Tibial nerve (tissue), 4 donors: ENCODE measurements around the gene USP9Y. TPM values are rescaled to one million over a fixed set of nuclear protein-coding genes. Genes with fewer than 3 reads are reported as not detected.

Source experiments
- DNase-seq, 2 donors: peaks; one replicate each; pipeline ENCODE4 v3.0.0-alpha.2; 2019; ENCODE audit warnings: low spot score in 2 of 2
- H3K27ac ChIP-seq, 4 donors: fragments of 200-600 bp; sonication (generic) in 3 of 4; one replicate each; pipeline ENCODE4 v1.5.1; 2017 to 2019; ENCODE audit warnings: mild to moderate bottlenecking in 1 of 4
- H3K27me3 ChIP-seq, 2 donors: fragments of 200-600 bp; sonication (generic) in 1 of 2; one replicate each; pipeline versions ENCODE4 v1.5.1 to v1.6.0; 2017 to 2019
- H3K36me3 ChIP-seq, 3 donors: fragments of 200-600 bp; sonication (generic); one replicate each; pipeline ENCODE4 v1.5.1; 2018 to 2019
- H3K4me1 ChIP-seq, 4 donors: fragments of 200-600 bp; sonication (generic) in 3 of 4; one replicate each; pipeline ENCODE4 v1.5.1; 2017 to 2019
- H3K4me3 ChIP-seq, 4 donors: fragments of 200-600 bp; sonication (generic) in 3 of 4; one replicate each; pipeline ENCODE4 v1.5.1; 2017 to 2019; ENCODE audit warnings: mild to moderate bottlenecking in 1 of 4, moderate library complexity in 1 of 4
- H3K9me3 ChIP-seq, 4 donors: fragments of 200-600 bp; sonication (generic) in 3 of 4; one replicate each; pipeline ENCODE4 v1.5.1; 2017 to 2019
- EP300 ChIP-seq, 2 donors: sonication (generic); formaldehyde crosslinking; IDR thresholded peaks; one replicate each; pipeline ENCODE4 v1.6.1; 2017; ENCODE audit warnings: antibody characterized with exemption in 2 of 2, mild to moderate bottlenecking in 1 of 2
- POLR2A ChIP-seq, 2 donors: fragments of 450-650 bp; IDR thresholded peaks; one replicate each; pipeline ENCODE4 v1.6.1; 2017; ENCODE audit warnings: antibody characterized with exemption in 2 of 2, mild to moderate bottlenecking in 2 of 2, moderate library complexity in 2 of 2
- WGBS, 2 donors: methylation state at CpG; one replicate each; pipeline ENCODE4 v1.1.5; 2018; 5-methylcytosine and 5-hydroxymethylcytosine counted together
- total RNA-seq, 4 donors: library from RNA; depleted of rRNA; stranded (reverse); fragments of >200 nt; gene quantifications; one replicate each; pipeline ENCODE4 v1.1.0, GENCODE V29; 2016
- TF ChIP-seq, protein P1 (sequence below), 5 experiments: fragments of 200-600 bp in 3 of 5; fragments of 450-650 bp in 2 of 5; sonication (generic) in 3 of 5; IDR thresholded peaks; one replicate each; pipeline ENCODE4 v1.5.1; 2016 to 2019; ENCODE audit warnings: antibody characterized with exemption in 5 of 5, mild to moderate bottlenecking in 3 of 5, moderate library complexity in 2 of 5

USP9Y gene
- total RNA-seq, 4 donors from 2014 or later: under 0.01 to 23.1 (median 20.8) TPM; not detected in 1

DNA sequence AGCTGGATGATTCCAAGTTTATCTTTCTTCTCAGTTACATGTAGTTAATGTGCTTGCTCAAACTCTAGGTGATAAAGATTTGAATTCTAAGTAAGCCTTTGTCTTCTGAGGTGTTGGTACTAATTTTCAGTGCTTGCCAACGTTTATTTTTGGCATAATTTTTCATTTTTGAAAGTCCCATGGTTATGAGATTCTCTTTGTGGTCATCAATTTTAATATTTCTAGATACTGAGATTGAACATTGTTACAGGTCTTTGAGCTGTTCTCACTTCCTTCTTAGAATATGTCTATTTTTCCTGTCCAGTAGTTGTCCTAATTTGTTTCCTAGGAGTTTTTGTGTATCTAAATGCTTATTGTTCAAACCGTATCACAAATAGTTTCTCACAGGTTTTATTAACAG, 40.4 kb downstream of the USP9Y start:
- DNase-seq: no peak
- Histone ChIP-seq H3K4me1 (no peaks in the 10 kb centered on the region), H3K9me3 (no peaks in the 10 kb centered on the region), H3K4me3 (no peak overlapping the region), H3K36me3 (peaks cover 0 to 16% (median 0%) of the 10 kb centered on the region in 3 donors), H3K27me3 (no peaks in the 10 kb centered on the region), H3K27ac (no peak overlapping the region)
- TF ChIP-seq EP300 (IDR thresholded peaks at IDR 0.05) (no peak), POLR2A (IDR thresholded peaks at IDR 0.05) (no peak)
- TF ChIP-seq, protein P1, sequence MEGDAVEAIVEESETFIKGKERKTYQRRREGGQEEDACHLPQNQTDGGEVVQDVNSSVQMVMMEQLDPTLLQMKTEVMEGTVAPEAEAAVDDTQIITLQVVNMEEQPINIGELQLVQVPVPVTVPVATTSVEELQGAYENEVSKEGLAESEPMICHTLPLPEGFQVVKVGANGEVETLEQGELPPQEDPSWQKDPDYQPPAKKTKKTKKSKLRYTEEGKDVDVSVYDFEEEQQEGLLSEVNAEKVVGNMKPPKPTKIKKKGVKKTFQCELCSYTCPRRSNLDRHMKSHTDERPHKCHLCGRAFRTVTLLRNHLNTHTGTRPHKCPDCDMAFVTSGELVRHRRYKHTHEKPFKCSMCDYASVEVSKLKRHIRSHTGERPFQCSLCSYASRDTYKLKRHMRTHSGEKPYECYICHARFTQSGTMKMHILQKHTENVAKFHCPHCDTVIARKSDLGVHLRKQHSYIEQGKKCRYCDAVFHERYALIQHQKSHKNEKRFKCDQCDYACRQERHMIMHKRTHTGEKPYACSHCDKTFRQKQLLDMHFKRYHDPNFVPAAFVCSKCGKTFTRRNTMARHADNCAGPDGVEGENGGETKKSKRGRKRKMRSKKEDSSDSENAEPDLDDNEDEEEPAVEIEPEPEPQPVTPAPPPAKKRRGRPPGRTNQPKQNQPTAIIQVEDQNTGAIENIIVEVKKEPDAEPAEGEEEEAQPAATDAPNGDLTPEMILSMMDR (IDR thresholded peaks at IDR 0.05): no peak
- WGBS, 2 donors: 76% methylated on average over 2 of the region's 2 CpGs; no CpG with 5 or more reads in 1 of the 2 donors

DNA sequence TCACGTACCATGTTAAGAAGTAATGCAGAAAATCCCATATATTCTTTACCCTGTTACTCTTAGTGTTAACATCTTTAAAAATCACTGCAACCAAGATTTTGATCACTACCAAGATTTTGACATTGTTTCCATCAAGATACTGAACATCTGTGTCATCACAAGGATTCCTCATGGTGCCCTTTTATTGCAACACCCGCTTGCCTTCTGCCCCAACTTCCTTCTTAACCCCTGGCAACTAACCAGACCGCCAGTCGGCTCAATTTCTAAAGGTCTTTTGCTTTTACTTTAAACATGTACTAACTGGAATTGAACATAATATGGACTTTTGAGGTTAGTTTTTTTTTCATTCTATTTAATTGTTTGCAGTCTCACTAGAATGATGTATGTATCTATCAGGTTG, 41.7 kb downstream of the USP9Y start:
- 95% methylated on average over 4 of the region's 4 CpGs; no CpG with 5 or more reads in 1 of the 2 donors for WGBS, 2 donors
- Histone ChIP-seq H3K27me3 (no peaks in the 10 kb centered on the region), H3K9me3 (no peaks in the 10 kb centered on the region), H3K27ac (no peak overlapping the region), H3K36me3 (peaks cover 0 to 16% (median 0%) of the 10 kb centered on the region in 3 donors), H3K4me1 (no peaks in the 10 kb centered on the region), H3K4me3 (no peak overlapping the region)
- no peak for DNase-seq
- TF ChIP-seq POLR2A (IDR thresholded peaks at IDR 0.05) (no peak), EP300 (IDR thresholded peaks at IDR 0.05) (no peak)
- TF ChIP-seq, protein P1 (IDR thresholded peaks at IDR 0.05): no peak

DNA sequence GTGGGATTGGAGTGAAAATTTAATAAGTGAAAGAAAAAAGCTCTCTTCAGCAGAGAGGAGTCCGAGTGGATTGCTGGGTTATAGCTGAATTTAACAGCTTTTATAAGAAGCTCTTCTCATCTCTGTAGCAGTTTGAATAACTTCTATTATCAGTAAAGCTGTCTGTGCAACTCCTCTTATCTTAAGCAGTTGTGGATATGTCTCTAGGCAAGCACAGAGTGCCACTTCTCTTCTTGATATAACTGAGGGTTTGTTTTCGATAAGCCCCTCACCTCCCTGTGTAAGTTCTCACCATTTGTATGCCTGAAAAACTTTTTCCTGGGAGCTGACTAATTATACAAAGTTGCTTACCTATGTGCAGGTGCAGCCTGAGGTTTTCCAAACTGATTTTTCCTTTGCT, 43.1 kb downstream of the USP9Y start:
- TF ChIP-seq EP300 (IDR thresholded peaks at IDR 0.05): no peak
- no peak for TF ChIP-seq POLR2A (IDR thresholded peaks at IDR 0.05)
- TF ChIP-seq, protein P1 (IDR thresholded peaks at IDR 0.05): no peak
- WGBS, 2 donors: 85% methylated on average over 2 of the region's 2 CpGs; no CpG with 5 or more reads in 1 of the 2 donors
- Histone ChIP-seq H3K9me3 (no peaks in the 10 kb centered on the region), H3K27me3 (no peaks in the 10 kb centered on the region), H3K4me1 (no peaks in the 10 kb centered on the region), H3K36me3 (peaks cover 0 to 19% (median 0%) of the 10 kb centered on the region in 3 donors), H3K4me3 (no peak overlapping the region), H3K27ac (no peak overlapping the region)
- DNase-seq: no peak

DNA sequence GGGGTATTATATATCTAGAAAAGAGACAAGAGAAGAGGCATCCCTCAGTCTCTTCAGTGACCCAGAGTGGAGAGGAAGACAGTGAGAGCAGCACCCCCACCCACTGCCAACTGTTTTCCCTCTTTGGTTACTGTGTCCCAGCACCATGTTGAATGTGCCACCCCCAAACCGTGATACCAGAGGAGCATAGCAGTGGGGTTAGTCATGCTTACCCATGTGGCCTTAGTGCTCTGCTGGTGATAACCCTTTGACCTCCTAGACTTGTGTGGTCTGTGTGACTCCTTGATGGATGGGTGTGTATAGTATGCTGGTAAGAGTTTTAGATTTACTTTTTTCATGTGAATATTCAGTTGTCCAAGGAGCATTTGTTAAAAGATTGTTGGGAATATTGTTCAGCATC, 48.3 kb downstream of the USP9Y start:
- 71% methylated on average over 1 of the region's 1 CpG; no CpG with 5 or more reads in 1 of the 2 donors for WGBS, 2 donors
- peaks cover 0 to 10% (median 0%) of the 10 kb centered on the region in 3 donors for H3K36me3 ChIP-seq
- no peaks in the 10 kb centered on the region for H3K27me3 ChIP-seq
- DNase-seq: no peak
- TF ChIP-seq, protein P1 (IDR thresholded peaks at IDR 0.05): no peak
- TF ChIP-seq POLR2A (IDR thresholded peaks at IDR 0.05) (no peak), EP300 (IDR thresholded peaks at IDR 0.05) (no peak)
- H3K4me1 ChIP-seq: no peaks in the 10 kb centered on the region
- H3K27ac ChIP-seq: no peak overlapping the region
- no peaks in the 10 kb centered on the region for H3K9me3 ChIP-seq
- H3K4me3 ChIP-seq: no peak overlapping the region

DNA sequence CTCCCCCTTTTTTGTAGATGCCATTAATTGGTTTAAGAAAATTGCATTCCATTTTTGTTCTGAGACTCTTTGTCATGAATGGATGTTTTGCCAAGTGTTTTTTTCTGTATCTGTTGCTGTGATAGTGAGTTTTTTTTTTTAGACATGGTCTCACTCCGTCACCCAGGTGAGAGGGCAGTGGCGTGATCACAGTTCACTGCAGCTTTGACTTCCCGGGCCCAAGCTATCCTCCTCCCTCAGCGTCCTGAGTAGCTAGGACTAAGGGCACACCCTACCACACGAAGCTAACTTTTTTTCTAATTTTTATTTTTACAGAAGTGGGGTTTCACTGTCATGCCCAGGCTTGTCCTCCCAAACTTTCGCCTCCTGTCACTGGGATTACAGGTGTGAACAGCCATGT, 51.8 kb downstream of the USP9Y start:
- Histone ChIP-seq H3K36me3 (peaks cover 0 to 17% (median 0%) of the 10 kb centered on the region in 3 donors), H3K27ac (no peak overlapping the region), H3K27me3 (no peaks in the 10 kb centered on the region), H3K4me3 (no peak overlapping the region), H3K9me3 (no peaks in the 10 kb centered on the region), H3K4me1 (no peaks in the 10 kb centered on the region)
- no peak for DNase-seq
- WGBS, 2 donors: 92% methylated on average over 6 of the region's 6 CpGs; no CpG with 5 or more reads in 1 of the 2 donors
- TF ChIP-seq EP300 (IDR thresholded peaks at IDR 0.05): no peak
- TF ChIP-seq, protein P1 (IDR thresholded peaks at IDR 0.05): no peak
- no peak for TF ChIP-seq POLR2A (IDR thresholded peaks at IDR 0.05)
